Measurements from ENCODE around the gene PPCDC. TPM values are rescaled to one million over a fixed set of nuclear protein-coding genes. Genes with fewer than 3 reads are reported as not detected.

The PPCDC gene
- total RNA-seq, 4 donors from 2014 or later = 11.6 to 14.7 (median 12.4) TPM

- Histone ChIP-seq H3K27ac (no peak overlapping the region), H3K27me3 (no peaks in the 10 kb centered on the region), H3K36me3 (no peaks in the 10 kb centered on the region), H3K4me3 (no peak overlapping the region), H3K9me3 (no peaks in the 10 kb centered on the region), H3K4me1 (peaks cover 0 to 7% (median 0%) of the 10 kb centered on the region in 3 donors)
- TF ChIP-seq POLR2A (IDR thresholded peaks at IDR 0.05) (no peak), CTCF (IDR thresholded peaks at IDR 0.05) (no peak)
- intact Hi-C loops (cut with DNase I) = no loop called here
- WGBS, 2 donors = 59 to 72% methylated on average over 3 of the region's 3 CpGs
- no peak for DNase-seq
Observed at GRCh38 chr15:75067123-75067830, 43.9 kb downstream of the PPCDC start.

GRCh38 chr15:75068748-75069147 lies 45.4 kb downstream of the PPCDC start:
- no peaks in the 10 kb centered on the region for H3K27me3 ChIP-seq
- no peak for TF ChIP-seq POLR2A (IDR thresholded peaks at IDR 0.05)
- TF ChIP-seq CTCF (IDR thresholded peaks at IDR 0.05) = no peak
- no peaks in the 10 kb centered on the region for H3K9me3 ChIP-seq
- peaks cover 0 to 7% (median 0%) of the 10 kb centered on the region in 3 donors for H3K4me1 ChIP-seq
- intact Hi-C loops (cut with DNase I) = no loop called here
- H3K4me3 ChIP-seq = no peak overlapping the region
- H3K36me3 ChIP-seq = no peaks in the 10 kb centered on the region
- no peak overlapping the region for H3K27ac ChIP-seq
- DNase-seq = no peak

DNA sequence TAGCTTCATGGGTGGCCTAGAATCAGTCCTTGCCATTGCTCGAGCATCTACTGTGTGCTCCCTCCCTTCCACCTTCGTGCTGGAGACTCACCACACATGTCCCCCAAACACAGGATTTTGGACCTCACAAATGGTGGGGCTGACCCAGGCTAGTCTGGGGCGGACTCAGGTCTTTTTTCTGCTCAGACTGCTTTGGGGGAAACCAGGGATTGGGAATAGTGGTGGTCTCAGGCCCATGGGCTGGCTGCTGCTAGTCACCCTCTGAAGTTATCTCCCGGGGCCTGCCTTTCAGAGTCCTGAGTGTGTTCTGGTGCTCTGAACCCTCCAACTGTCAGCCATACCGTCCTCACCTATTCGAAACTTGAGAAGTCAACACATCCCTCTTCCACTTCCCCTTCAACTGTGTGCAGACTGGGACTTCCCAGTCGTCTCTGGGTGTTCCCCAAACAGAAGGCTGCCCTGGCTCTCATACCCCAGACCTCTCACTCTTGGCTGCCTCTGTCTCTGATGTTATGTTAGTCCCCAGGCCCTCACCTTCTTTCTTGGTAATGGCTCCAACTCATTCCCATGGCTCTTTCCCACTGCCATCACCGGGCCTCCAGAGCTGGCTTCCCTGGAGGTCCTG lies 46.0 kb downstream of the PPCDC start:
- no peak for DNase-seq
- intact Hi-C loops (cut with DNase I) = no loop called here
- WGBS, 2 donors = 64 to 65% methylated on average over 7 to 8 of the region's 8 CpGs
- no peaks in the 10 kb centered on the region for H3K36me3 ChIP-seq
- no peak overlapping the region for H3K4me3 ChIP-seq
- TF ChIP-seq CTCF (IDR thresholded peaks at IDR 0.05) = no peak
- no peak for TF ChIP-seq POLR2A (IDR thresholded peaks at IDR 0.05)
- H3K9me3 ChIP-seq = no peaks in the 10 kb centered on the region
- peaks cover 0 to 7% (median 0%) of the 10 kb centered on the region in 3 donors for H3K4me1 ChIP-seq
- H3K27ac ChIP-seq = no peak overlapping the region
- no peaks in the 10 kb centered on the region for H3K27me3 ChIP-seq

DNA sequence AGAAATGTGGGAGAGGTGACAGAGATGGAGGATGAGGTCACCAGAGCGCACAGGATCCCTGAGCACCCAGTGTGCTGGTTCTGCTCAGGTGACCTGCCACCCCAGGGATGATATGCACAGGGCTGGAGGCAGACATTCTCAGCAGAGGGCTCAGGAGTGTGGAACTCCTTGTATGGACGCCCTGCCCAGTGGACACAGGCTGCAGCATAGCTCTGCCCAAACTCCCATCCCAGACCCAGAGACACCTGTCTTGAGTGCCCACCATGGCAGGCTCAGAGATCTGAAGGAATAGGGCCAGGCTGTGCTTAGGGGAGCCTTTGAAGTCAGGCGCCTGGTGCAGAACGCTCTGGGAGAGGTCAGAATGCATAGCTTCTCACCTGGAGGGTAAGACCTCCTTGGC lies 47.3 kb downstream of the PPCDC start:
- WGBS, 2 donors = 96 to 100% methylated on average over 2 to 4 of the region's 4 CpGs
- H3K27me3 ChIP-seq = no peaks in the 10 kb centered on the region
- TF ChIP-seq CTCF (IDR thresholded peaks at IDR 0.05) (no peak), POLR2A (IDR thresholded peaks at IDR 0.05) (no peak)
- H3K4me3 ChIP-seq = no peak overlapping the region
- H3K9me3 ChIP-seq = no peaks in the 10 kb centered on the region
- intact Hi-C loops (cut with DNase I) = no loop called here
- H3K27ac ChIP-seq = no peak overlapping the region
- no peaks in the 10 kb centered on the region for H3K36me3 ChIP-seq
- DNase-seq = no peak
- H3K4me1 ChIP-seq = peaks cover 0 to 7% (median 0%) of the 10 kb centered on the region in 3 donors

GRCh38 chr15:75073197-75073596 lies 49.8 kb downstream of the PPCDC start:
- H3K27ac ChIP-seq = no peak overlapping the region
- H3K4me3 ChIP-seq = no peak overlapping the region
- no peak for TF ChIP-seq CTCF (IDR thresholded peaks at IDR 0.05)
- no peak for TF ChIP-seq POLR2A (IDR thresholded peaks at IDR 0.05)
- peaks cover 0 to 4% (median 0%) of the 10 kb centered on the region in 3 donors for H3K9me3 ChIP-seq
- no peaks in the 10 kb centered on the region for H3K4me1 ChIP-seq
- WGBS, 2 donors = 60 to 64% methylated on average over 3 of the region's 3 CpGs
- intact Hi-C loops (cut with DNase I) = no loop called here
- no peaks in the 10 kb centered on the region for H3K36me3 ChIP-seq
- no peak for DNase-seq
- no peaks in the 10 kb centered on the region for H3K27me3 ChIP-seq

All from esophagus squamous epithelium (tissue), 5 donors.